GM12878 (cell line): Measurements from ENCODE around the gene SDF4. TPM values are rescaled to one million over a fixed set of nuclear protein-coding genes. Genes with fewer than 3 reads are reported as not detected.

Source experiments
- ATAC-seq: fragments of 200-7000 bp; cut with Tn5 transposase; 3 replicates; pipeline ENCODE4 v1.9.1; 2020; ENCODE audit warnings: mild to moderate bottlenecking, moderate library complexity
- BruUV-seq: library from RNA; stranded (reverse); fragments of 400-500 nt; replicated peaks from 2 replicates; lab custom pipeline; 2021; lab: Mats Ljungman, UMichigan
- CTCF ChIA-PET: fragments of 300-600 bp; sonication (Branson Sonifier 250); formaldehyde crosslinking; extraction: SDS; loops from one replicate; lab custom pipeline; 2021; ENCODE audit warnings: inconsistent platforms; lab: Yijun Ruan, JAX
- POLR2A ChIA-PET: fragments of 350-600 bp; formaldehyde crosslinking; extraction: SDS; loops from one replicate; lab custom pipeline; 2021; ENCODE audit warnings: inconsistent platforms; lab: Charles Lee
- RAD21 ChIA-PET: fragments of 300-600 bp; sonication (Branson Sonifier 250); formaldehyde crosslinking; loops from one replicate; lab custom pipeline; 2023; ENCODE audit warnings: antibody characterized with exemption; ENCODE audit not compliant: unreplicated experiment; lab: Charles Lee
- SMC1A ChIA-PET: fragments of 300-600 bp; sonication (Branson Sonifier 250); formaldehyde crosslinking; loops from one replicate; lab custom pipeline; 2023; ENCODE audit not compliant: unreplicated experiment, uncharacterized antibody; lab: Charles Lee
- DNase-seq: peaks from one replicate; pipeline ENCODE4 v3.0.0-alpha.2; 2011; ENCODE audit warnings: low read depth, low spot score
- FAIRE-seq: peaks from 3 replicates; lab custom pipeline; 2011; peaks lifted over from hg19 to GRCh38; lab: Jason Lieb, UNC
- H2AFZ ChIP-seq: 2 replicates; pipeline ENCODE4 v1.6.0; 2011; ENCODE audit warnings: low read depth, low read length, control low read depth; ENCODE audit not compliant: control insufficient read depth
- H3K27ac ChIP-seq: 2 replicates; pipeline ENCODE4 v1.5.1; 2011; ENCODE audit warnings: control low read depth; ENCODE audit not compliant: control insufficient read depth, insufficient read depth
- H3K27me3 ChIP-seq, 2 experiments: replicated peaks in 1 of 2; 2 replicates each; pipeline versions ENCODE4 v1.6.0 to v1.6.1; 2011; ENCODE audit warnings: low read length in 1 of 2; ENCODE audit not compliant: control insufficient read depth in 2 of 2, insufficient read depth in 2 of 2
- H3K36me3 ChIP-seq, 2 experiments: 2 replicates each; pipeline ENCODE4 v1.5.1; 2011; ENCODE audit warnings: low read length in 1 of 2; ENCODE audit not compliant: control insufficient read depth in 2 of 2, insufficient read depth in 2 of 2
- H3K4me1 ChIP-seq: 2 replicates; pipeline ENCODE4 v1.6.1; 2011; ENCODE audit warnings: mild to moderate bottlenecking, low read length, moderate library complexity, mixed read lengths; ENCODE audit not compliant: control insufficient read depth, insufficient read depth
- H3K4me2 ChIP-seq: 2 replicates; pipeline ENCODE4 v1.6.0; 2011; ENCODE audit warnings: control low read depth; ENCODE audit not compliant: control insufficient read depth, insufficient read depth
- H3K4me3 ChIP-seq: fragments of 200-600 bp; sonication (generic); 2 replicates; pipeline ENCODE4 v1.5.1; 2016
- H3K79me2 ChIP-seq: 2 replicates; pipeline ENCODE4 v1.6.0; 2011; ENCODE audit warnings: low read length; ENCODE audit not compliant: control insufficient read depth, insufficient read depth
- H3K9ac ChIP-seq: 2 replicates; pipeline ENCODE4 v1.8.0; 2011; ENCODE audit warnings: low read length, control low read depth, mixed read lengths; ENCODE audit not compliant: control insufficient read depth, insufficient read depth
- H3K9me3 ChIP-seq: replicated peaks from 3 replicates; pipeline ENCODE4 v1.5.1; 2011; ENCODE audit warnings: mild to moderate bottlenecking, low read length; ENCODE audit not compliant: control insufficient read depth, insufficient read depth
- H4K20me1 ChIP-seq: 2 replicates; pipeline ENCODE4 v1.6.0; 2011; ENCODE audit not compliant: control insufficient read depth, insufficient read depth
- ATF3 ChIP-seq: IDR thresholded peaks from 2 replicates; pipeline ENCODE4 v1.6.1; 2011; ENCODE audit warnings: low read depth, mild to moderate bottlenecking, low read length, moderate library complexity, borderline replicate concordance; ENCODE audit errors: extremely low read depth
- CTCF ChIP-seq, 3 experiments: IDR thresholded peaks in 2 of 3; conservative IDR thresholded peaks in 1 of 3; 2 replicates each; pipeline ENCODE4 v1.5.1; 2011; ENCODE audit warnings: low read depth in 3 of 3, low read length in 3 of 3, mild to moderate bottlenecking in 3 of 3, control low read depth in 2 of 3, moderate library complexity in 2 of 3, inconsistent platforms in 1 of 3, mixed read lengths in 1 of 3; ENCODE audit not compliant: control insufficient read depth in 2 of 3, insufficient read depth in 1 of 3; ENCODE audit errors: extremely low read depth in 1 of 3
- KAT2A ChIP-seq: conservative IDR thresholded peaks from 2 replicates; pipeline ENCODE4 v1.6.1; 2011; ENCODE audit warnings: low read depth, low read length; ENCODE audit not compliant: control insufficient read depth
- KDM1A ChIP-seq: fragments of 200-600 bp; sonication (generic); IDR thresholded peaks from 2 replicates; pipeline ENCODE4 v1.6.1; 2016; ENCODE audit warnings: borderline replicate concordance
- POLR2AphosphoS5 ChIP-seq: IDR thresholded peaks from 2 replicates; pipeline ENCODE4 v1.6.1; 2011; ENCODE audit warnings: mild to moderate bottlenecking, low read length, inconsistent platforms
- RELA ChIP-seq: fragments of 450-650 bp; IDR thresholded peaks from 2 replicates; pipeline ENCODE4 v1.8.0; 2014; ENCODE audit warnings: borderline replicate concordance; ENCODE audit not compliant: partially characterized antibody
- TCF7 ChIP-seq: IDR thresholded peaks from 2 replicates; pipeline ENCODE4 v1.6.1; 2014; ENCODE audit warnings: antibody characterized with exemption, borderline replicate concordance
- ZBED1 ChIP-seq: IDR thresholded peaks from 2 replicates; pipeline ENCODE4 v1.6.1; 2016; ENCODE audit warnings: borderline replicate concordance
- WGBS: methylation state at CpG from one replicate; pipeline ENCODE4 v1.1.6; 2016; ENCODE audit warnings: low lambda C conversion rate; ENCODE audit not compliant: insufficient replicate concordance, insufficient coverage; ENCODE audit errors: missing lambda C conversion rate; 5-methylcytosine and 5-hydroxymethylcytosine counted together
- in situ Hi-C: fragments of 300-500 bp; cut with MboI; formaldehyde crosslinking; loops from 9 replicates; pipeline ENCODE4 v1.14.3; 2018; ENCODE audit warnings: mixed read lengths
- intact Hi-C: fragments of 100-400 bp; cut with micrococcal nuclease; formaldehyde crosslinking; loops from one replicate; pipeline ENCODE4 v1.14.2; 2022; ENCODE audit not compliant: unreplicated experiment
- polyA plus RNA-seq, 11 experiments: library from polyadenylated mRNA; depleted of rRNA in 4 of 11; unstranded in 6 of 11; stranded (reverse) in 5 of 11; fragments of >200 nt; fragmentation: Nextera tagmentation in 4 of 11; fragmentation: Illumina TruSeq in 1 of 11; extraction: Ambion mirVana in 4 of 11; extraction: Trizol in 1 of 11; gene quantifications; 1 replicate in 1 of 11; 2 replicates in 10 of 11; pipeline versions ENCODE4 v1.2.1 to v1.2.3, GENCODE V29; 2011 to 2016; ENCODE audit warnings: inconsistent platforms in 2 of 11, missing spikeins in 2 of 11, low read depth in 1 of 11
- total RNA-seq, 4 experiments: library from RNA; depleted of rRNA in 3 of 4; stranded (reverse); fragments of >200 nt in 3 of 4; fragmentation: Illumina TruSeq in 1 of 4; extraction: Trizol in 1 of 4; gene quantifications; 2 replicates each; pipeline versions ENCODE4 v1.2.1 to v1.2.3, GENCODE V29; 2013 to 2021

The SDF4 gene
- total and polyA plus RNA-seq, 10 of the 15 experiments (the other 5 are each of a cell fraction or from before 2014, with no cell fraction given): 0.44 to 97.2 (median 40.2) TPM

GRCh38 chr1:1267488-1268283 lies 35.9 kb upstream of the SDF4 start:
- no peak overlapping the region for H3K9ac ChIP-seq
- ATAC-seq (no peak), DNase-seq (no peak), FAIRE-seq (no peak)
- H3K36me3 ChIP-seq: peaks cover 13 to 15% of the 10 kb centered on the region in 2 experiments
- H3K4me2 ChIP-seq: no peak overlapping the region
- no peak overlapping the region for H3K4me3 ChIP-seq
- intact Hi-C loops (no loop called here), in situ Hi-C loops (no loop called here)
- H3K4me1 ChIP-seq: peaks cover 14% of the 10 kb centered on the region
- peaks cover 35% of the 10 kb centered on the region for H3K79me2 ChIP-seq
- no peaks in the 10 kb centered on the region for H3K27me3 ChIP-seq
- POLR2A ChIA-PET: no interaction called here
- no peak overlapping the region for H2AFZ ChIP-seq
- no peaks in the 10 kb centered on the region for H3K9me3 ChIP-seq
- no peak overlapping the region for H3K27ac ChIP-seq
- RAD21 ChIA-PET: no interaction called here
- 97% methylated on average over 37 of the region's 39 CpGs for WGBS
- CTCF ChIA-PET: no interaction called here
- SMC1A ChIA-PET: no interaction called here
- TF ChIP-seq TCF7 (no peak), ZBED1 (no peak), POLR2AphosphoS5 (no peak)
- no TSS peak for BruUV-seq
- H4K20me1 ChIP-seq: peaks cover 4% of the 10 kb centered on the region; the same call in 1 of the 2 replicates

- CTCF ChIA-PET: interaction anchor here (0.9 to 1.2 kb wide), 2 partner anchors 14 to 35 kb away, joined by 3 read pairs; no protein-coding TSS in a partner anchor
- Histone ChIP-seq H3K9ac (no peak overlapping the region), H3K9me3 (no peaks in the 10 kb centered on the region), H4K20me1 (no peaks in the 10 kb centered on the region), H3K4me1 (no peaks in the 10 kb centered on the region), H2AFZ (no peak overlapping the region), H3K79me2 (peaks cover 7% of the 10 kb centered on the region), H3K4me2 (no peak overlapping the region), H3K27ac (no peak overlapping the region), H3K36me3 (peaks cover 21 to 23% of the 10 kb centered on the region in 2 experiments), H3K4me3 (no peak overlapping the region), H3K27me3 (no peaks in the 10 kb centered on the region)
- intact Hi-C loops: no loop called here
- WGBS: 87% methylated on average over 10 of the region's 10 CpGs
- RAD21 ChIA-PET: no interaction called here
- SMC1A ChIA-PET: no interaction called here
- TF ChIP-seq KAT2A (no peak), KDM1A (no peak), RELA (no peak), ATF3 (no peak), CTCF (IDR thresholded peaks at IDR 0.05 in 2 of 3, conservative IDR thresholded peaks at IDR 0.05 in 1 of 3; ENCODE audit: control insufficient read depth in 2 of 3, extremely low read depth in 1 of 3, insufficient read depth in 1 of 3, low read depth in 3 of 3, low read length in 3 of 3) (0 out of 6 replicates have a peak, but pooled peaks of 2 of the 3 experiments have one; percentile 4 to 5)
- POLR2A ChIA-PET: no interaction called here
- no TSS peak for BruUV-seq
- in situ Hi-C loops: no loop called here
- ATAC-seq: no peak
- DNase-seq: no peak
- FAIRE-seq: no peak
These were observed 33.1 kb upstream of the SDF4 start for GRCh38 chr1:1264868-1265272.
